Glutamatergic neuron (in vitro differentiated cells): ENCODE data around the gene SFI1. TPM values are rescaled to one million over a fixed set of nuclear protein-coding genes. Genes with fewer than 3 reads are reported as not detected.

ENCODE experiments used
- DNase-seq: peaks from one replicate; pipeline ENCODE4 v3.0.0; 2022
- H3K27ac Mint-ChIP-seq: one replicate; pipeline ENCODE4 v1.8.0; 2020; ENCODE audit warnings: mild to moderate bottlenecking, mixed read lengths, inconsistent platforms; ENCODE audit not compliant: unreplicated experiment
- H3K27me3 Mint-ChIP-seq: one replicate; pipeline ENCODE4 v1.8.0; 2020; ENCODE audit warnings: mild to moderate bottlenecking, moderate library complexity, mixed read lengths, inconsistent platforms; ENCODE audit not compliant: unreplicated experiment
- H3K36me3 Mint-ChIP-seq: one replicate; pipeline ENCODE4 v1.8.0; 2020; ENCODE audit warnings: mild to moderate bottlenecking, mixed read lengths, inconsistent platforms; ENCODE audit not compliant: unreplicated experiment
- H3K4me1 Mint-ChIP-seq: one replicate; pipeline ENCODE4 v1.8.0; 2020; ENCODE audit warnings: mild to moderate bottlenecking, low read depth, mixed read lengths, inconsistent platforms; ENCODE audit not compliant: unreplicated experiment
- H3K4me3 Mint-ChIP-seq: one replicate; pipeline ENCODE4 v1.8.0; 2020; ENCODE audit warnings: mild to moderate bottlenecking, mixed read lengths, inconsistent platforms; ENCODE audit not compliant: unreplicated experiment
- H3K9me3 Mint-ChIP-seq: one replicate; pipeline ENCODE4 v1.8.0; 2020; ENCODE audit warnings: mild to moderate bottlenecking, moderate library complexity, mixed read lengths, inconsistent platforms; ENCODE audit not compliant: unreplicated experiment
- CTCF ChIP-seq: fragments of 200-600 bp; sonication (generic); IDR thresholded peaks from one replicate; pipeline ENCODE4 v1.5.0; 2021; ENCODE audit not compliant: partially characterized antibody, unreplicated experiment
- total RNA-seq: library from RNA; stranded (reverse); fragmentation: NEBNext Ultra II Directional; extraction: Animal tissue kit (Norgen Biotek cat#: 25700); gene quantifications from one replicate; pipeline ENCODE4 v1.2.1, GENCODE V29; 2021; ENCODE audit not compliant: unreplicated experiment

SFI1 gene
- total RNA-seq, 1 donor from 2014 or later, result 48.7 TPM

DNA sequence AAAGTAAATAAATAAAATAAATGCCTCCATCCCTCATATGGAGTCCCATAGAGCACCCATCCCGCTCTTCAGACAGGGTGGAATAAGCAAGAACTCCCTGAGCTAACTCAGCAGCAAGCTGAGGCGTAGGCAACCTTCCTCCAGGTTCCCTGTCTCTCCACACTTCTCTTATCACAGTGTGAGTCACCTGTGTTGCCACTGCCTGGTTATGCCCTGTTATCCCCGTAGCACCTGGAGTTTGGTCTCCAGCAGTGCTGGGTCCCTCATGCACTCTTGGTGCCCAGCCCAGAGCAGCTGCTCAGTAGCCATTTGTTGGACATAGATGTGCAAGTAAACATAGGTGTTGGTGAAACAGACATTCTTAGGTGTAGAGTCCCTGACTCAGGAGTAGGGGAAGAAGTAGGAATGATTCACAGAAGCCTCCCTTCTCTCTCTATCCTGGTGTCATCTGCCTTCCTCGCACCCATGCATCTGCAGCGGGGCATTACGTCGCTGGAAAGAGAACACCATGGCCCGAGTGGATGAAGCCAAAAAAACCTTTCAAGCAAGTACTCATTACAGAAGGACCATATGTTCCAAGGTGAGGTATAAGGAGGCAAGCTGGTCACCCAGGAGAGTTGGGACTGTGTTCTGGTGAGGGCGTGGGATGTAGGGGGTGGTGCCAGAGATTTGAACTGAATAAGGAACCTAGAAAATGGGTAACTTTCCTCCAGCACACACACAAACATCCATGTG is 109.7 kb downstream of the SFI1 start:
- peaks cover 4% of the 10 kb centered on the region for H3K36me3 Mint-ChIP-seq
- no peak for TF ChIP-seq CTCF

GRCh38 chr22:31607696-31608095 is 111.4 kb downstream of the SFI1 start:
- DNase-seq, result no peak
- H3K36me3 Mint-ChIP-seq, result peaks cover 4% of the 10 kb centered on the region
- H3K27me3 Mint-ChIP-seq, result peaks cover 2% of the 10 kb centered on the region
- no peak overlapping the region for H3K27ac Mint-ChIP-seq
- H3K4me3 Mint-ChIP-seq, result no peak overlapping the region
- H3K4me1 Mint-ChIP-seq, result peaks cover 4% of the 10 kb centered on the region
- peaks cover 2% of the 10 kb centered on the region for H3K9me3 Mint-ChIP-seq
- TF ChIP-seq CTCF, result no peak

More for the DNA sequence above, 109.7 kb downstream of the SFI1 start:
- peaks cover 2% of the 10 kb centered on the region for H3K9me3 Mint-ChIP-seq
- H3K27ac Mint-ChIP-seq, result no peak overlapping the region
- no peak for DNase-seq
- no peak overlapping the region for H3K4me3 Mint-ChIP-seq
- peaks cover 4% of the 10 kb centered on the region for H3K4me1 Mint-ChIP-seq
- peaks cover 2% of the 10 kb centered on the region for H3K27me3 Mint-ChIP-seq

- H3K4me1 Mint-ChIP-seq, result peaks cover 4% of the 10 kb centered on the region
- TF ChIP-seq CTCF, result no peak
- peaks cover 3% of the 10 kb centered on the region for H3K9me3 Mint-ChIP-seq
- H3K4me3 Mint-ChIP-seq, result no peak overlapping the region
- peaks cover 4% of the 10 kb centered on the region for H3K36me3 Mint-ChIP-seq
- no peak for DNase-seq
- H3K27ac Mint-ChIP-seq, result no peak overlapping the region
- H3K27me3 Mint-ChIP-seq, result peaks cover 2% of the 10 kb centered on the region
These were observed 113.4 kb downstream of the SFI1 start for GRCh38 chr22:31609716-31610115.

- Mint-ChIP-seq H3K9me3 (peaks cover 3% of the 10 kb centered on the region), H3K27ac (no peak overlapping the region), H3K4me1 (peaks cover 2% of the 10 kb centered on the region), H3K27me3 (peaks cover 2% of the 10 kb centered on the region), H3K4me3 (no peak overlapping the region), H3K36me3 (peaks cover 4% of the 10 kb centered on the region)
- no peak for TF ChIP-seq CTCF
- DNase-seq, result no peak
These were observed 114.3 kb downstream of the SFI1 start for GRCh38 chr22:31610611-31611010.

- H3K27me3 Mint-ChIP-seq, result peaks cover 2% of the 10 kb centered on the region
- no peak overlapping the region for H3K4me3 Mint-ChIP-seq
- peaks cover 3% of the 10 kb centered on the region for H3K9me3 Mint-ChIP-seq
- peaks cover 5% of the 10 kb centered on the region for H3K4me1 Mint-ChIP-seq
- no peak for TF ChIP-seq CTCF
- no peak overlapping the region for H3K27ac Mint-ChIP-seq
- no peak for DNase-seq
- H3K36me3 Mint-ChIP-seq, result peaks cover 4% of the 10 kb centered on the region
These were observed 114.9 kb downstream of the SFI1 start for GRCh38 chr22:31611061-31611760.
